Body of pancreas (tissue), 4 donors: ENCODE data around the gene MAST3.

Experiments
- CTCF ChIP-seq, 7 experiments: fragments of 450-650 bp in 4 of 7; fragments of 200-600 bp in 3 of 7; sonication (generic) in 3 of 7; IDR thresholded peaks; one replicate each; pipeline ENCODE4 v1.5.1; 2016 to 2019; ENCODE audit warnings: antibody characterized with exemption in 7 of 7
- POLR2A ChIP-seq, 3 donors: fragments of 450-650 bp; IDR thresholded peaks; one replicate each; pipeline ENCODE4 v1.6.1; 2016; ENCODE audit warnings: antibody characterized with exemption in 3 of 3, mild to moderate bottlenecking in 2 of 3

- TF ChIP-seq CTCF (IDR thresholded peaks at IDR 0.05) (no peak), POLR2A (IDR thresholded peaks at IDR 0.05) (no peak)
Observed at GRCh38 chr19:18153556-18154134, 56.1 kb downstream of the MAST3 start.
